ENCODE results near the gene COX5B.

COX5B gene

GRCh38 chr2:97653874-97654273 lies 8.0 kb downstream of the COX5B start:
- H3K27ac ChIP-seq = no peak overlapping the region
- CTCF ChIA-PET = no interaction called here
- TF ChIP-seq CTCF (conservative IDR thresholded peaks at IDR 0.05; ENCODE audit: low read depth) = no peak
- POLR2A ChIA-PET (ENCODE audit: low non-redundant PET) = no interaction called here
- no peak for DNase-seq (ENCODE audit: low spot score)

- TF ChIP-seq CTCF (conservative IDR thresholded peaks at IDR 0.05; ENCODE audit: low read depth) = no peak
- 0 out of 2 replicates have a peak overlapping the region, but pooled peaks have one; percentile 9 for H3K27ac ChIP-seq
- POLR2A ChIA-PET (ENCODE audit: low non-redundant PET) = no interaction called here
- CTCF ChIA-PET = no interaction called here
- DNase-seq (ENCODE audit: low spot score) = no peak
Measured at GRCh38 chr2:97654309-97654708, 8.4 kb downstream of the COX5B start.

GRCh38 chr2:97654791-97655190 lies 8.9 kb downstream of the COX5B start:
- ChIA-PET POLR2A (ENCODE audit: low non-redundant PET) (no interaction called here), CTCF (no interaction called here)
- 0 out of 2 replicates have a peak overlapping the region, but pooled peaks have one; percentile 9 for H3K27ac ChIP-seq
- TF ChIP-seq CTCF (conservative IDR thresholded peaks at IDR 0.05; ENCODE audit: low read depth) = no peak
- no peak for DNase-seq (ENCODE audit: low spot score)

GRCh38 chr2:97656129-97656755 lies 10.4 kb downstream of the COX5B start:
- no peak for TF ChIP-seq CTCF (conservative IDR thresholded peaks at IDR 0.05; ENCODE audit: low read depth)
- DNase-seq (ENCODE audit: low spot score) = no peak
- H3K27ac ChIP-seq = peak overlapping the region; percentile 17; the same call in 1 of the 2 replicates
- ChIA-PET POLR2A (ENCODE audit: low non-redundant PET) (no interaction called here), CTCF (no interaction called here)

- CTCF ChIA-PET = no interaction called here
- DNase-seq (ENCODE audit: low spot score) = no peak
- POLR2A ChIA-PET (ENCODE audit: low non-redundant PET) = no interaction called here
- H3K27ac ChIP-seq = peak overlapping the region; percentile 17
- no peak for TF ChIP-seq CTCF (conservative IDR thresholded peaks at IDR 0.05; ENCODE audit: low read depth)
Measured at GRCh38 chr2:97656905-97657587, 11.2 kb downstream of the COX5B start.

- CTCF ChIA-PET = no interaction called here
- H3K27ac ChIP-seq = no peak overlapping the region
- DNase-seq (ENCODE audit: low spot score) = no peak
- POLR2A ChIA-PET (ENCODE audit: low non-redundant PET) = no interaction called here
- no peak for TF ChIP-seq CTCF (conservative IDR thresholded peaks at IDR 0.05; ENCODE audit: low read depth)
Measured at GRCh38 chr2:97657986-97658690, 12.3 kb downstream of the COX5B start.
